SK-N-SH treated with all-trans-retinoic acid at 6 μM for 48 hours (cell line): Measurements from ENCODE around the gene FGF18.

Source experiments
- ATAC-seq: fragments of 200-7000 bp; cut with Tn5 transposase; 3 replicates; pipeline ENCODE4 v1.9.1; 2020; ENCODE audit warnings: mild to moderate bottlenecking, moderate library complexity
- ARNTL ChIP-seq: fragments of 450-650 bp; formaldehyde crosslinking; IDR thresholded peaks from 2 replicates; pipeline ENCODE4 v1.5.0; 2020; ENCODE audit warnings: low read depth, mild to moderate bottlenecking, moderate library complexity, borderline replicate concordance
- BACH2 ChIP-seq: fragments of 250-450 bp; sonication (Bioruptor Pico); IDR thresholded peaks from 2 replicates; pipeline ENCODE4 v1.9.0; 2021; ENCODE audit warnings: mild to moderate bottlenecking, borderline replicate concordance
- ISL1 ChIP-seq: fragments of 250-450 bp; sonication (Bioruptor Pico); IDR thresholded peaks from 2 replicates; pipeline ENCODE4 v2.1.2; 2022; ENCODE audit warnings: mild to moderate bottlenecking, moderate library complexity
- OSR1 ChIP-seq: fragments of 250-450 bp; sonication (Bioruptor Pico); IDR thresholded peaks from 2 replicates; pipeline ENCODE4 v1.8.0; 2022; ENCODE audit warnings: moderate library complexity, mild to moderate bottlenecking, inconsistent platforms
- PPARA ChIP-seq: fragments of 250-450 bp; sonication (Bioruptor Pico); IDR thresholded peaks from 2 replicates; pipeline ENCODE4 v1.5.0; 2020; ENCODE audit warnings: mild to moderate bottlenecking, borderline replicate concordance
- SNAI2 ChIP-seq: fragments of 250-450 bp; sonication (Bioruptor Pico); IDR thresholded peaks from 2 replicates; pipeline ENCODE4 v1.5.0; 2020; ENCODE audit warnings: mild to moderate bottlenecking, moderate library complexity
- TCF4 ChIP-seq: fragments of 250-450 bp; sonication (Bioruptor Pico); IDR thresholded peaks from 2 replicates; pipeline ENCODE4 v1.8.0; 2021; ENCODE audit warnings: mild to moderate bottlenecking, moderate library complexity, borderline replicate concordance
- TOX ChIP-seq: fragments of 250-450 bp; sonication (Bioruptor Pico); IDR thresholded peaks from 2 replicates; pipeline ENCODE4 v1.8.0; 2021; ENCODE audit warnings: mild to moderate bottlenecking, moderate library complexity, borderline replicate concordance
- ZC3H10 ChIP-seq: fragments of 250-450 bp; sonication (Bioruptor Pico); IDR thresholded peaks from 2 replicates; pipeline ENCODE4 v1.5.1; 2021; ENCODE audit warnings: mild to moderate bottlenecking, moderate library complexity
- ZFP30 ChIP-seq: fragments of 450-650 bp; formaldehyde crosslinking; IDR thresholded peaks from 2 replicates; pipeline ENCODE4 v1.5.0; 2022; ENCODE audit warnings: mild to moderate bottlenecking, moderate library complexity
- ZNF565 ChIP-seq: fragments of 450-650 bp; formaldehyde crosslinking; conservative IDR thresholded peaks from 2 replicates; pipeline ENCODE4 v1.5.0; 2020; ENCODE audit warnings: low read depth, mild to moderate bottlenecking, moderate library complexity
- ZNF70 ChIP-seq: fragments of 450-650 bp; formaldehyde crosslinking; IDR thresholded peaks from 2 replicates; pipeline ENCODE4 v1.5.0; 2020; ENCODE audit warnings: mild to moderate bottlenecking, moderate library complexity
- TF ChIP-seq, protein P1 (sequence below): fragments of 250-450 bp; sonication (Bioruptor Pico); IDR thresholded peaks from 2 replicates; pipeline ENCODE4 v1.8.0; 2021; ENCODE audit warnings: low read depth, mild to moderate bottlenecking, moderate library complexity, borderline replicate concordance
- TF ChIP-seq, protein P2 (sequence below): fragments of 250-450 bp; sonication (Bioruptor Pico); IDR thresholded peaks from 2 replicates; pipeline ENCODE4 v1.8.0; 2020; ENCODE audit warnings: mild to moderate bottlenecking, moderate library complexity, borderline replicate concordance
- TF ChIP-seq, protein P3 (sequence below): fragments of 250-450 bp; sonication (Bioruptor Pico); IDR thresholded peaks from 2 replicates; pipeline ENCODE4 v1.5.1; 2020; ENCODE audit warnings: low read depth, mild to moderate bottlenecking, moderate library complexity
- TF ChIP-seq, protein P4 (sequence below): fragments of 250-450 bp; sonication (Bioruptor Pico); IDR thresholded peaks from 2 replicates; pipeline ENCODE4 v1.5.1; 2021; ENCODE audit warnings: mild to moderate bottlenecking, moderate library complexity

FGF18 gene

DNA sequence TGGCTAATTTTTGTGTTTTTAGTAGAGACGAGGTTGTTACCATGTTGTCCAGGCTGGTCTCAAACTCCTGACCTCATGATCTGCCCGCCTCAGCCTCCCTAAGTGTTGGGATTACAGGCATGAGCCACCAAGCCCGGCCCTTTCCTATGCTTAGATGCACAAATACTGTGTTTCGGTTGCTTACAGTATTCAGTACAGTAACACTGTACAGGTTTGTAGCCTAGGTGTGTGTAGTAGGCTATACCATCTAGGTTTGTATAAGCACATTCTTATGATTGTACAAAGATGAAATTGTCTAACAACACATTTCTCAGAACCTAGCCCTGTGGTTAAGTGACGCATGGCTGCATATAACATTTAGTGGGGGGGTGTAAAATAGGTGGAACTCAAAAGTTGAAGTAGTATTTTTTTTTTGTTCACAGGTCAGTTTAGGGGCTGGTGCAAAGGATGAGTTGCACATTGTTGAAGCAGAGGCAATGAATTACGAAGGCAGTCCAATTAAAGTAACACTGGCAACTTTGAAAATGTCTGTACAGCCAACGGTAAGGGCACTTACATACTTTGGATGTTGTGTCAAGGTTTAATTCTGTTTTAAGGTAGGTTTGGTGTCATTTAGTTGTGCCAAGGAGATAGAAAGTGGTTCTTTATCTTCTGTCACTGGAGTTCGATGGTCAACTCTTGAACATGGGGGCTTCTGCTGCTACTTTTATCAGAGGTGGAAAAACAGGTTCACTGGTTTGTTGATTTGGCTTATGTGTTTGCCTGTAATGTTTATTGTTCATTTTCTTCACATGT, 28.4 kb upstream of the FGF18 start:
- no peak for ATAC-seq
- TF ChIP-seq, protein P1, sequence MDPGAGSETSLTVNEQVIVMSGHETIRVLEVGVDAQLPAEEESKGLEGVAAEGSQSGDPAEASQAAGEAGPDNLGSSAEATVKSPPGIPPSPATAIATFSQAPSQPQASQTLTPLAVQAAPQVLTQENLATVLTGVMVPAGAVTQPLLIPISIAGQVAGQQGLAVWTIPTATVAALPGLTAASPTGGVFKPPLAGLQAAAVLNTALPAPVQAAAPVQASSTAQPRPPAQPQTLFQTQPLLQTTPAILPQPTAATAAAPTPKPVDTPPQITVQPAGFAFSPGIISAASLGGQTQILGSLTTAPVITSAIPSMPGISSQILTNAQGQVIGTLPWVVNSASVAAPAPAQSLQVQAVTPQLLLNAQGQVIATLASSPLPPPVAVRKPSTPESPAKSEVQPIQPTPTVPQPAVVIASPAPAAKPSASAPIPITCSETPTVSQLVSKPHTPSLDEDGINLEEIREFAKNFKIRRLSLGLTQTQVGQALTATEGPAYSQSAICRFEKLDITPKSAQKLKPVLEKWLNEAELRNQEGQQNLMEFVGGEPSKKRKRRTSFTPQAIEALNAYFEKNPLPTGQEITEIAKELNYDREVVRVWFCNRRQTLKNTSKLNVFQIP (CRISPR knock-in tag), result no peak
- TF ChIP-seq OSR1 (no peak), ZFP30 (CRISPR knock-in tag) (no peak), BACH2 (CRISPR knock-in tag) (no peak), ZNF565 (CRISPR knock-in tag) (no peak)

DNA sequence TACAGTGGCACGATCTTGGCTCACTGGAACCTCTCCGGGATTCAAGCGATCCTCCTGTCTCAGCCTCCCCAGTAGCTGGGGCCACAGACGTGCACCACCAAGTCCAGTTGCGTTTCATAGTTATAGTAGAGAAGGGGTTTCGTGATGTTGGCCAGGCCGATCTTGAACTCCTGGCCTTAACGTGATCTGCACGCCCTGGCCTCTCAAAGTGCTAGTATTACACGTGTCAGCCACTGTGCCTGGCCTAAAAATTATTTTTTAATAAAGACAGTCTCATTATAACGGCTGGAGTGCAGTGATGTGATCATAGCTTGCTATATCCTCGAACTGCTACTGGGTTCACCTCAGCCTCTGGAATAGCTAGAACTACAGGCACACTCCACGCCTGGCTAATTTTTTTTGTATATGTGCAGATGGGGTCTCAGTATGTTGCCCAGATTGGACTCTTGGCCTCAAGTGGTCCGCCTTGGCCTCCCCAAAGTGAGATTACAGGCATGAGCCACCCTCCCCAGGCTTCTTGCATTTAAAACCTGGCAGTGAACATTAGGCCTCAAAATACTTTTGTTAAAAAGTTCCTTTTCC, 27.4 kb upstream of the FGF18 start:
- ATAC-seq, result no peak
- no peak for TF ChIP-seq OSR1
- TF ChIP-seq, protein P2, sequence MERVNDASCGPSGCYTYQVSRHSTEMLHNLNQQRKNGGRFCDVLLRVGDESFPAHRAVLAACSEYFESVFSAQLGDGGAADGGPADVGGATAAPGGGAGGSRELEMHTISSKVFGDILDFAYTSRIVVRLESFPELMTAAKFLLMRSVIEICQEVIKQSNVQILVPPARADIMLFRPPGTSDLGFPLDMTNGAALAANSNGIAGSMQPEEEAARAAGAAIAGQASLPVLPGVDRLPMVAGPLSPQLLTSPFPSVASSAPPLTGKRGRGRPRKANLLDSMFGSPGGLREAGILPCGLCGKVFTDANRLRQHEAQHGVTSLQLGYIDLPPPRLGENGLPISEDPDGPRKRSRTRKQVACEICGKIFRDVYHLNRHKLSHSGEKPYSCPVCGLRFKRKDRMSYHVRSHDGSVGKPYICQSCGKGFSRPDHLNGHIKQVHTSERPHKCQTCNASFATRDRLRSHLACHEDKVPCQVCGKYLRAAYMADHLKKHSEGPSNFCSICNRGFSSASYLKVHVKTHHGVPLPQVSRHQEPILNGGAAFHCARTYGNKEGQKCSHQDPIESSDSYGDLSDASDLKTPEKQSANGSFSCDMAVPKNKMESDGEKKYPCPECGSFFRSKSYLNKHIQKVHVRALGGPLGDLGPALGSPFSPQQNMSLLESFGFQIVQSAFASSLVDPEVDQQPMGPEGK (CRISPR knock-in tag), result no peak
- TF ChIP-seq ZC3H10 (CRISPR knock-in tag), result no peak
- TF ChIP-seq TOX (CRISPR knock-in tag), result no peak
- TF ChIP-seq, protein P3, sequence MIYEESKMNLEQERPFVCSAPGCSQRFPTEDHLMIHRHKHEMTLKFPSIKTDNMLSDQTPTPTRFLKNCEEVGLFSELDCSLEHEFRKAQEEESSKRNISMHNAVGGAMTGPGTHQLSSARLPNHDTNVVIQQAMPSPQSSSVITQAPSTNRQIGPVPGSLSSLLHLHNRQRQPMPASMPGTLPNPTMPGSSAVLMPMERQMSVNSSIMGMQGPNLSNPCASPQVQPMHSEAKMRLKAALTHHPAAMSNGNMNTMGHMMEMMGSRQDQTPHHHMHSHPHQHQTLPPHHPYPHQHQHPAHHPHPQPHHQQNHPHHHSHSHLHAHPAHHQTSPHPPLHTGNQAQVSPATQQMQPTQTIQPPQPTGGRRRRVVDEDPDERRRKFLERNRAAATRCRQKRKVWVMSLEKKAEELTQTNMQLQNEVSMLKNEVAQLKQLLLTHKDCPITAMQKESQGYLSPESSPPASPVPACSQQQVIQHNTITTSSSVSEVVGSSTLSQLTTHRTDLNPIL (CRISPR knock-in tag), result no peak
- TF ChIP-seq ZNF565 (CRISPR knock-in tag), result no peak
- TF ChIP-seq TCF4, result no peak
- TF ChIP-seq ARNTL (CRISPR knock-in tag), result no peak
- TF ChIP-seq, protein P4, sequence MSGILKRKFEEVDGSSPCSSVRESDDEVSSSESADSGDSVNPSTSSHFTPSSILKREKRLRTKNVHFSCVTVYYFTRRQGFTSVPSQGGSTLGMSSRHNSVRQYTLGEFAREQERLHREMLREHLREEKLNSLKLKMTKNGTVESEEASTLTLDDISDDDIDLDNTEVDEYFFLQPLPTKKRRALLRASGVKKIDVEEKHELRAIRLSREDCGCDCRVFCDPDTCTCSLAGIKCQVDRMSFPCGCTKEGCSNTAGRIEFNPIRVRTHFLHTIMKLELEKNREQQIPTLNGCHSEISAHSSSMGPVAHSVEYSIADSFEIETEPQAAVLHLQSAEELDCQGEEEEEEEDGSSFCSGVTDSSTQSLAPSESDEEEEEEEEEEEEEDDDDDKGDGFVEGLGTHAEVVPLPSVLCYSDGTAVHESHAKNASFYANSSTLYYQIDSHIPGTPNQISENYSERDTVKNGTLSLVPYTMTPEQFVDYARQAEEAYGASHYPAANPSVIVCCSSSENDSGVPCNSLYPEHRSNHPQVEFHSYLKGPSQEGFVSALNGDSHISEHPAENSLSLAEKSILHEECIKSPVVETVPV (CRISPR knock-in tag), result no peak
- TF ChIP-seq, protein P1 (CRISPR knock-in tag), result no peak
- TF ChIP-seq PPARA (CRISPR knock-in tag), result no peak
- TF ChIP-seq ISL1 (CRISPR knock-in tag), result no peak
- TF ChIP-seq ZFP30 (CRISPR knock-in tag), result no peak
- no peak for TF ChIP-seq ZNF70 (CRISPR knock-in tag)

DNA sequence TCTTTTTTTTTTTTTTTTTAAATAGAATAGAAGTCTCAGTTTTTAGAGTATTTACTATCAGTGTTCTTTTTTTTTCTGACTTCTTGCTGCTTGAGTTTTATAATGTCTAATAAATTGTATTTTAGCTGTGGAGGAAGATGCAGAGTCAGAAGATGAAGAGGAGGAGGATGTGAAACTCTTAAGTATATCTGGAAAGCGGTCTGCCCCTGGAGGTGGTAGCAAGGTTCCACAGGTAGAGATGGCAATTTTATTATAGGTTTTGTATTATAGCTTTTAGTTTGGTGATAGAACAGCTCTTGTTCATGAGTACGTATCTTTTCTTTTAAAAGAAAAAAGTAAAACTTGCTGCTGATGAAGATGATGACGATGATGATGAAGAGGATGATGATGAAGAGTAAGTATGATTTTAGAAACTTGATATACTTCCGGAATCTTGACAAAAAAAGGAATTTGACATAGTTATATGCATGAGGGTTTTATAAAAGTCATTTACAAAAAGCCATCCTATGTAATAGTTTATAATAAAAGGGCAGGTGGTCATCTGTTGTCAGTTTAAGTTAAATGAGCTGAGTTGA, 26.8 kb upstream of the FGF18 start:
- no peak for TF ChIP-seq PPARA (CRISPR knock-in tag)
- TF ChIP-seq, protein P4 (CRISPR knock-in tag), result no peak
- TF ChIP-seq, protein P1 (CRISPR knock-in tag), result no peak
- TF ChIP-seq, protein P2 (CRISPR knock-in tag), result no peak
- TF ChIP-seq ZFP30 (CRISPR knock-in tag), result no peak
- no peak for TF ChIP-seq SNAI2
- ATAC-seq, result no peak
